Adrenal gland (tissue), 5 donors: ENCODE results near the gene PHB1.

Source experiments
- POLR2A ChIP-seq, 2 donors: fragments of 450-650 bp; IDR thresholded peaks; one replicate each; pipeline ENCODE4 v1.6.1; 2017; ENCODE audit warnings: antibody characterized with exemption in 2 of 2, mild to moderate bottlenecking in 2 of 2, moderate library complexity in 1 of 2
- TF ChIP-seq, protein P1 (sequence below), 6 experiments: fragments of 450-650 bp in 4 of 6; fragments of 200-600 bp in 2 of 6; sonication (generic) in 1 of 6; IDR thresholded peaks; 1 replicate in 5 of 6; 2 replicates in 1 of 6; pipeline versions ENCODE4 v1.5.1 to v1.8.0; 2016 to 2021; ENCODE audit warnings: antibody characterized with exemption in 6 of 6, mild to moderate bottlenecking in 2 of 6, moderate library complexity in 1 of 6
- donor health status: DM: no; HTN: no; CAD: no.

DNA sequence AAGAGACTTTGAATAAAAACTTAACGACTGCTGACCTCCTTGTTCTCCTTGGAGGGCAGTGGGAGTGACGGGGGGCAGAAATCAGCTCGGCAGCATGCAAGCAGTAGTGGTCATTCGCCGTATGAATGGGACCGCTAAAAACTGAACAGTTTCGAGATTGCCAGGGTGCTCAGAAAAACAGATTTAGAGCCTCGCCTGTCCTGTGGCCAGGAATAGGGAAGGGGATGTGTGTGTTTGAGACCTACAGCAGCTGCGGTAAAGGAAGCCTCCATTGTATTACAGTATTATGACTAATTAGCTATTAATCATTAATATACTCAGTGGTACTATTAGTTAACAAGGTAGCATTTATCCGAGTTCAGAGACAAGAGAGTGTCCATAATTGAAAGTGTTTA, 52.0 kb downstream of the PHB1 start:
- TF ChIP-seq, protein P1, sequence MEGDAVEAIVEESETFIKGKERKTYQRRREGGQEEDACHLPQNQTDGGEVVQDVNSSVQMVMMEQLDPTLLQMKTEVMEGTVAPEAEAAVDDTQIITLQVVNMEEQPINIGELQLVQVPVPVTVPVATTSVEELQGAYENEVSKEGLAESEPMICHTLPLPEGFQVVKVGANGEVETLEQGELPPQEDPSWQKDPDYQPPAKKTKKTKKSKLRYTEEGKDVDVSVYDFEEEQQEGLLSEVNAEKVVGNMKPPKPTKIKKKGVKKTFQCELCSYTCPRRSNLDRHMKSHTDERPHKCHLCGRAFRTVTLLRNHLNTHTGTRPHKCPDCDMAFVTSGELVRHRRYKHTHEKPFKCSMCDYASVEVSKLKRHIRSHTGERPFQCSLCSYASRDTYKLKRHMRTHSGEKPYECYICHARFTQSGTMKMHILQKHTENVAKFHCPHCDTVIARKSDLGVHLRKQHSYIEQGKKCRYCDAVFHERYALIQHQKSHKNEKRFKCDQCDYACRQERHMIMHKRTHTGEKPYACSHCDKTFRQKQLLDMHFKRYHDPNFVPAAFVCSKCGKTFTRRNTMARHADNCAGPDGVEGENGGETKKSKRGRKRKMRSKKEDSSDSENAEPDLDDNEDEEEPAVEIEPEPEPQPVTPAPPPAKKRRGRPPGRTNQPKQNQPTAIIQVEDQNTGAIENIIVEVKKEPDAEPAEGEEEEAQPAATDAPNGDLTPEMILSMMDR (IDR thresholded peaks at IDR 0.05) = no peak
- no peak for TF ChIP-seq POLR2A (IDR thresholded peaks at IDR 0.05)
